ENCODE results near the gene RPGRIP1.
A peak's percentile ranks its signal among the peaks of the same experiment; 100 is the strongest.
"Not testable (repeated sequence)": the region's sequence is repeated elsewhere in the genome, so short reads cannot be mapped to it uniquely, and the experiment has no call there.

RPGRIP1 gene

DNA sequence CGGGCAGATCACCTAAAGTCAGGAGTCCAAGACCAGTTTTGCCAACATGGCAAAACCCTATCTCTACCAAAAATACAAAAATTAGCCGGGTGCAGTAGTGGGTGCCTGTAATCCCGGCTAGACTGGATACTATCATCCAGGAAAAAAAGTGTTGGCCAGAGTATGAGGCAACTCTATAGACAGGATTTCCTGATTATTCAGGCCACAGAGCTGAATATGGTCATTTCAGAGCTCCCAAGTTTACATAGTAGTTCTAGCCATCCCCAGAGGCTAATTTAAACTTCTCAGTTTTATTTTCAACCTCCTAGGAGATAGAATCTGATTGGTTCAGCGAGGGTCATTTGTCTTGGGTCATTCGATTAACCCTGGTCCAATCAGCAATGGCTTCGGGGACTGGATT, 7.3 kb downstream of the RPGRIP1 start:
- no peak overlapping the region for H3K4me3 ChIP-seq
- H3K27ac ChIP-seq: no peak overlapping the region

DNA sequence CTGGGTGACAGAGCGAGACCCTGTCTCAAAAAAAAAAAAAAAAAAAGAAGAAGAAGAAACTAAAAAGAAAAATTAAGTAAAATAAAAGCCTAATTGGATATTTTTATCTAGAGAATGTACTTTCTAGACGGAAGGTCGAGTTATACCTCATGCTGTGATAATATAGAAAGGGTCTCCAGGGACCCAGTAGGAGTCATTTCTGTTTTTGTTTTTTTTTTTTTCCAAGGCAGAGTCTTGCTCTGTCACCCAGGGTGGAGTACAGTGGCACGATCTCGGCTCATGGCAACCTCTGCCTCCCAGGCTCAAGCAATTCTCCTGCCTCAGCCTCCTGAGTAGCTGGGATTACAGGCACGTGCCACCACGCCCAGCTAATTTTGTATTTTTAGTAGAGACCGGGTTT, 14.1 kb downstream of the RPGRIP1 start:
- not testable (repeated sequence) for H3K4me3 ChIP-seq, H3K27ac ChIP-seq

DNA sequence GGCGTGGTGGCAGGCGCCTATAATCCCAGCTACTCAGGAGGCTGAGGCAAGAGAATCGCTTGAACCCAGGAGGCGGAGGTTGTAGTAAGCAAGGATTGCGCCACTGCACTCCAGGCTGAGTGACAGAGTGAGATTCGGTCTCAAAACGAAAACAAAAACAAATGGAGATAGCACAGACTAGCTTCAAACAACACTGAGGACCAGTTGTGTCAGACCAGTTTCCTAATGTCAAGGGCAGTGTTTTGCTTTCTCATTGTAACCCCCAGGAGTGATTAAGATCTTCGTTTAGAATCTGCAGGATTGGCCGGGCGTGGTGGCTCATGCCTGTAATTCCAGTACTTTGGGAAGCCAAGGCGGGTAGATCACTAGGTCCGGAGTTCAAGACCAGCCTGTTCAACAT, 18.5 kb downstream of the RPGRIP1 start:
- Histone ChIP-seq H3K27ac (no peak overlapping the region), H3K4me3 (no peak overlapping the region)

DNA sequence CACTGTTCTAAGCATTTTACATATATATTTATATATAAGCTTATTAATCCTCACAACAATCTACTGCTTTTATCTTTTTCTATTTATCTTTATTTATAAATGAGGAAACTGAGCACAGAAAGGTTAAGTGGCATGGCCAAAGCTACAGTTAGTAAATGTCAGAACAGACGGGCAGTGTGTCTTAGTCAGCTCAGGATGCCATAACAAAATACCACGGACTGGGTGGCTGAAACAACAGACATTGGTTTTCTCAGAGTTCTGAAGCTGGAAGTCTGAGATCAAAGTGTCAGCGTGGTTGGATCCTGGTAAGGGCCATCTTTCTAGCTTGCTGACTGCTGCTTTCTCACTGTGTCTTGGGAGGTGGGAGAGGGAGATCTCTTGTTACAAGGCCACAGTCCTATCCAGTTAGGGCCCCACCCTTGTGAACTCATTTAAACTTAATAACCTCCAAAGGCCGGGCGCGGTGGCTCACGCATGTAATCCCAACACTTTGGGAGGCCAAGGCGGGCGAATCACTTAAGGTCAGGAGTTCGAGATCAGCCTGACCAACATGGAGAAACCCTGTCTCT, 19.8 kb downstream of the RPGRIP1 start:
- Histone ChIP-seq H3K4me3 (no peak overlapping the region), H3K27ac (no peak overlapping the region)

DNA sequence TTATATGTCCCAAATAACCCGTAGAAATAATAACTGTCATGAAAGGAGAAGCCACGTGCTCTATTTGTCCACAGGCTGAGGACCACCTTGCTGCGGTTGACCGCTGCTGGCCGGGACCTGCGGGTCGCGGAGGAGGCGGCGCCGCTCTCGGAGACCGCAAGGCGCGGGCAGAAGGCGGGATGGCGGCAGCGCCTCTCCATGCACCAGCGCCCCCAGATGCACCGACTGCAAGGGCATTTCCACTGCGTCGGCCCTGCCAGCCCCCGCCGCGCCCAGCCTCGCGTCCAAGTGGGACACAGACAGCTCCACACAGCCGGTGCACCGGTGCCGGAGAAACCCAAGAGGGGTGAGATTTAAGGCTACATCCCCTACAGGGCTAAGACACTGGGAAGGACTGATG, 21.0 kb downstream of the RPGRIP1 start:
- Histone ChIP-seq H3K4me3 (peak overlapping the region in 4 of 7 experiments; percentile 2 to 24 (median 11)), H3K27ac (no peak overlapping the region)

DNA sequence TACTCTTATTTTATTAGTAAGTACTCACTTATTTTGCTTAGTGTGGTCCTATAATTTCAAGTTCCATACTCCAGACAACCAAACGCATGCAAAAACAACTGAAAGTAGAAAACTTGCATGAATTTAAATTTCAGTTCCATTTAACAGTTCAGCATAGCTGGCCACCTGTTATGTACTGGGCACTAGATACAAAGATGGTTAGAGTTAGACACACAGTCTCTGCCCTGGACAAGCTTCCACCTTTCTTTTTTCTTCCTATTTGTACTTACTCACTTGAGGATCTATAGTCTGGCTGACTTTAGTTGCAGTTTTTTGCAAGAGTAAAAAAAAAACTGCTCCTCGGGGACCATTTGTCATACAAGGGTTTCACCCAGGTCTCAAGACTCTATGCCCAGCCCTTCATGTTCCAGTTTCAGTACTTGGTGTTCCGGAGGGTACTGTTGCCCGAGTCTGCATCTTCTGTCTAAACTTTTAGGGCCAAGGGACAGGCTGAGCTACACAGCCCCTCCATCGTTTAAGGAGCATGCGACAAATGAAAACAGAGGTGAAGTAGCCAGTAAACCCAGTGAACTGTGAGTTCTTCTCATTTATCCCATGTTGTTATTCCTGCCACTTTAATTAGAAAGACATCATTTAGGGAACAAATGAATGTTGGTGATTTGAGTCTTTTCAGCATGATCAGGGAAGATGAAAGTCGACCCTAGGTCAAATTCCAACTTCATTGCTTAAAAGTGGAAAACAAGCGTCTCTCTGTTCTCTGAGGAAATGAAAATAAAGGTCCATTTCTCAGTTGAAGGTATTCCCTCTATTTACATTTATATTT, 22.3 kb downstream of the RPGRIP1 start:
- no peak overlapping the region for H3K27ac ChIP-seq
- H3K4me3 ChIP-seq: no peak overlapping the region

DNA sequence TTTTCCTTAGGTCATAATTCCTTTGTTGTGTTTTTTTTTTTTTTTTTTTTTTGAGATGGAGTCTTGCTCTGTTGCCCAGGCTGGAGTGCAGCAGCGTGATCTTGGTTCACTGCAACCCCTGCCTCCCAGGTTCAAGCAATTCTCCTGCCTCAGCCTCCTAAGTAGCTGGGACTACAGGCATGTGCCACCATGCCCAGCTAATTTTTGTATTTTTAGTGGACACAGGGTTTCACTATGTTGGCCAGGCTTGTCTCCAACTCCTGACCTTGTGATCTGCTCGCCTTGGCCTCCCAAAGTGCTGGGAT, 22.9 kb downstream of the RPGRIP1 start:
- not testable (repeated sequence) for H3K27ac ChIP-seq, H3K4me3 ChIP-seq

DNA sequence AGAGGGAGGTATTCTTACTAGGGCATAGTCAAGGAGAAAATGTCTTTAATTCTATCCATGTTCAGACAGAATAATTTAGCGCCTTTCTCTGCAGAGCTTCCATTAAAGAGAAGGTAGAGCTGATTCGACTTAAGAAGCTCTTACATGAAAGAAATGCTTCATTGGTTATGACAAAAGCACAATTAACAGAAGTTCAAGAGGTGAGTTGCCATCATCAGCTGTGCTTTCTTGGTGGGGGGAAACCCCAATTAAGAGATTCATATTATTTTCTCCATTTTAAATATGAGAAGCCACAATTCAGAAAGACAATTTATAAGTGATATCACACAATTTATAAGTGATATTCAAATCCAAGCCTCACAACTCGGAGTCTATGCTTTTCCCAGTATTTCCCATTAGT, 27.8 kb downstream of the RPGRIP1 start:
- no peak overlapping the region for H3K27ac ChIP-seq
- no peak overlapping the region for H3K4me3 ChIP-seq

DNA sequence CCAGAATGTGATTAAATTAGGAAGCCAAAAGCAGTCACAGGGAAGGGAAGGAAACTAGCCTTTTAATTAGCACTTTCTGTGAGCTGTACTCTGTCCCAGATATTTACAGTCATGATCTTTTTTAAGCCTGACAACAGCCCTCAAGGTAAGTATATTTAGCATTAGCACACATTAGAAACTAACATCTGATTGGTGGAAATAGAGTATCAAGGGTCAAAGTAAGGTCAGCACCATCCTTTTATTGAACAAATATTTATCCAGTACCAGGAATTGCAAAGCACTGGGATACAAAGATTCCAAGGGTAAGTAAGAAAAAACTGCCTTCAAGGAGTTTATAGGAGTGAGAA, 28.2 kb downstream of the RPGRIP1 start:
- Histone ChIP-seq H3K4me3 (peak overlapping the region in 4 of 7 experiments; percentile 9 to 37 (median 31)), H3K27ac (peak overlapping the region in 13 of 21 experiments; percentile 4 to 79 (median 62))

DNA sequence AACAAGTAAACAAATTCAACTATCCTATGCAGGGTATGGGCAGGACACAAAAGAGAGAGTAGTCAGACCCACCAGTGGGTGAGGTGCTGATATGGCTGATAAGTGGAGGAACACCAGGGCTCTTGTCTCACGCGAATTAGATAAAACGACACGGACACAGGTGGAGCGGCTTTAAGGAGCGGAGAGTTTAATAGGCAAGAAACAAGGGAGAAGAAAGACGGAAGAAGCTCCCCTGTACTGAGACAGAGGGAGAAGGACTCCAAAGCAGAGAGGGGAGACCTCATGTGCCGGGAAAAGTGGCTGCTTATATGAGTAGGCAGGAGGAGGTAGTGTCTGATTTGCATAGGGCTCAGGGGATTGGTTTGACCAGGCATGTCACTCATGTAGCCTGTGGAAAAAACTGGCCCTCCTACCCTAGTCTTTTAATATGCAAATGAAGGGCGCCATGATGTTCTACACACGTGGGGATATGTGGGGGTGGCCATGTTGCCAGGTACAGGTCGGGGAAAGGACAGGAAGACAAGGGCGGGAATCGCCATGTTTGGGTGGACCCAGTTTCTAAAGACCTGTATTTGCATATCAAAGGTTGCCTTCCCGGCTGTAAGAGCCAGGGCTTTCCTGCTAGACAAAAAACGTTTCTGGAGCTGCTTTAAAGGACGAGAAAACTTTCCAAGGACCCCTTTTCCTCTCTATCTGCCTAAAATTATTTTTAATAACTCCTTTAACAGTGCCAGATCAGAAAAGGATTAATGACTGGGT, 28.8 kb downstream of the RPGRIP1 start:
- Histone ChIP-seq H3K27ac (peak overlapping the region in 15 of 21 experiments; percentile 20 to 79 (median 63)), H3K4me3 (peak overlapping the region in 6 of 7 experiments; percentile 9 to 37 (median 20))

DNA sequence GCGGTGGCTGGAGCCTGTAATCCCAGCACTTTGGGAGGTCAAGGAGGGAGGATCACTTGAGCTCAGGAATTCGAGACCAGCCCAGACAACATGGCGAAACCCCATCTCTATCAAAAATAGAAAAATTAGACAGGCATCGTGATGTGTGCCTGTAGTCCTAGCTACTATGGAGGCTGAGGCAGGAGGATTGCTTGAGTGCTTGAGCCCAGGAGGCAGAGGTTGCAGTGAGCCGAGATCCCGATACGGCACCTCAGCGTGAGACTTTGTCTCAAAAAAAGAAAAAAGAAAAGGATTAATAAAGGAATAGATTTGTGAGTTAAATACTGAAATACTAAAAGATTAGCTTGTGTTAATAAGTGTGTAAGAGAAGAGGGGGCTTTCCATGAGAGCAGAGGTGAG, 29.4 kb downstream of the RPGRIP1 start:
- H3K27ac ChIP-seq: peak overlapping the region in 11 of 21 experiments; percentile 24 to 79 (median 63)
- peak overlapping the region in 6 of 7 experiments; percentile 6 to 37 (median 20) for H3K4me3 ChIP-seq

DNA sequence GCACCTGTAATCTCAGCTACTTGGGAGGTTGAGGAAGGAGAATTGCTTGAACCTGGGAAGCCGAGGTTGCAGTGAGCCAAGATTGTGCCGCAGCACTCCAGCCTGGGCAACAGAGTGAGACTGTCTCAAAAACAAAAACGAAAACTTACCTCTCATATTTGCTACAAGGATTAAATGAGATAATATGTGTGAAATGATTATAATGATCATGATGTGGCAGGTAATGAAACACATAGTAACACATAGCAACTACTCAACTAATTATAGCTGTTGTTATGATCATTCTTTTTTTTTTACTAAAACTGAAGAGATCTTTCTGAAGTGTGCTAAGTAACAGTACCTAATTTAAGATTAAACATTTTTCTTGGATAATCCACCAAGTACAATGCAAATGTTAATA, 30.1 kb downstream of the RPGRIP1 start:
- H3K4me3 ChIP-seq: no peak overlapping the region
- H3K27ac ChIP-seq: no peak overlapping the region

DNA sequence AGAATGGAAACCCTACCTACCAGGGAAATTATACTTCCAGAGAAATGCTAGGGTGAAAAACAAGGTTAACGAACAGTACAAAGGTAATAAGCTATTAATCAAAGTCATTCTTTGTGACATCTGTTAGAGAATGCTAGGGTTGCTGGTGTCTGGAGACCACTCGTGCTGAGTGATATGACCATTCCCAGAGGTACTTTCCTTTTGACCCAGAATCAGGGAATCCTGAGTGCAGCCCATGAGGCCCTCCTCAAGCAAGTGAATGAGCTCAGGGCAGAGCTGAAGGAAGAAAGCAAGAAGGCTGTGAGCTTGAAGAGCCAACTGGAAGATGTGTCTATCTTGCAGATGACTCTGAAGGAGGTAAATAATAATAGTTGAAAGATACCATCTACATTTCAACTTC, 31.7 kb downstream of the RPGRIP1 start:
- Histone ChIP-seq H3K27ac (no peak overlapping the region), H3K4me3 (no peak overlapping the region)

DNA sequence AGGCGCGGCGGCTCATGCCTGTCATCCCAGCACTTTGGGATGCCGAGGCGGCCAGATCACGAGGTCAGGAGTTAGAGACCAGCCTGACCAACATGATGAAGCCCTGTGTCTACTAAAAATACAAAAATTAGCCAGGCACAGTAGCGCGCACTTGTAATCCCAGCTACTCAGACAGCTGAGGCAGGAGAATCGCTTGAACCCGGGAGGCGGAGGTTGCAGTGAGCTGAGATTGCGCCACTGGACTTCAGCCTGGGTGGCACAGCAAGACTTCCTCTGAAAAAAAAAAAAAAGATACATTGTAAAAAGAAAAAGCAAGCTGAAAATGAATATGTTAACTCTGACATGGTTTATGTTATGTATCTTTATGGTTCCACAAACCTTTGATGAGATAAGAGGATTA, 33.6 kb downstream of the RPGRIP1 start:
- Histone ChIP-seq H3K4me3 (no peak overlapping the region), H3K27ac (no peak overlapping the region)

DNA sequence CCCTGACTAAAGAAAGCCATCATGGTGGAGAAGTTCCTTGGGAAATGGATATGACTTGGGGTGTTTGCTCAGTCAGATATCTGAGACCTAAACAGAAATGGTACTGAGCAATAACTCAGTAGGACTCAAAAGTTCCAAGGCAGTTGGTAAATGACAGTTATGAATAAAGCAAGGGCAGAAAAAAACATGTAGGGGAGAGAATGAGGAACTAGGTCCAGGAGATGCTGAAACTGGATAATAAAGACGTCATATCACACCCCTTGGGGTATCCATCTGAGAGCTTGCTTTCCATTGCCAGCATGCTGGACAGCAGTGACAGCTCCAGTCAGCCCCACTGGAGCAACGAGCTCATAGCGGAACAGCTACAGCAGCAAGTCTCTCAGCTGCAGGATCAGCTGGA, 37.5 kb downstream of the RPGRIP1 start:
- no peak overlapping the region for H3K27ac ChIP-seq
- no peak overlapping the region for H3K4me3 ChIP-seq

DNA sequence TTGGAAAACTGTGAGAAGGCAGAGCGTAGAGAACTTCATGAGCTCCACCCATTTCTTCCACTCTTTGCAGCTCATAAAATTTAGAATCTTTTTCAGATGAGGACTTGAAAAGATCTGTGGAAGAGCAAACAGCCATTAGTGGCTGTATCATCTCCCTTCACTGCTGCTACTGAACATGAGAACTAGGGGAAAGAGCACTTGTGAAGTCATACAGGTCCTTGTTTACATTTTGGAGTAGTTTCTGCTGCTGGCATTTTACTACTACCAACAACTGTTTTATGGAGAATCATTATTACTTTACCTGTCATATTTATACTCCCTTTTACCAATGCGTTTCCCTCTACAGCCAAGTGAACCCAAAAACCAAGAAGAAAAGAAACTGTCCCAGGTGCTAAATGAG, 41.0 kb downstream of the RPGRIP1 start:
- no peak overlapping the region for H3K4me3 ChIP-seq
- H3K27ac ChIP-seq: no peak overlapping the region

DNA sequence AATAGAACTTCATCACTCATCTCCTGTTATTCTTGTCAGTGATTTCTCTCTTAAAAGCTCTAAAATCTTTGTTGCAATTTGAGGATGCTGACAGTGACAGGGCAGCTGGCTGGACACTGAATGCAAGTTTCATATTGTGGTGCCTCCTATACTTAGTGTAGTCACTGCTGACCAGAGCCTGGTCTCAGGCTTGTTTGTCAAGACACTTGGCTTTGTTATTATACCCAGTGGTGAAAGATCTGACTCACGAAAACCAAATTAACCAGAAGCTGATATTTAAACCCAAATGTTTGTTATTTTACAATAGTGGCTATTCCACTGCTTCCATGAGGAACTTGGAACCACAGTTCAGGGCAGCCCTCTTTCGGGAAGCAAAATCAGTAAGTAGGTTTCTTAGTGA, 42.8 kb downstream of the RPGRIP1 start:
- Histone ChIP-seq H3K4me3 (no peak overlapping the region), H3K27ac (no peak overlapping the region)

DNA sequence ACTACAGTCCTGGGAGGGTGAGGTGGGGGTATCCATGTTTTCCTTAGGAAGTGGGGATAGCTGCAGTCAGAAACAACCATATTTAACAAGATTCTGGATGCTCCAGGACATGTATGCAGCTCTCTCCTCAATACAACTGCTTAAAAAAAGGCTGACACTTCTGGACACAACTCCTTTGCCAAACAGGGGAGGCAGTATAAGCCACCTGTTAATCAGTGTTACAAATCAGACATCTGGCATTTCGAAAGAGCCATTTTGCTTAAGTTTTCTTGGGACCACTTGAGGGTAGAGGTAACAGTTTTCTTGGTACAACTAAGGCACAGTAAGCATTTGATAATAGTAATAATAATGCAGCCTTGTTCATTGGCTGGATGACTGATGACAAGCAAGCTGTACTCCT, 47.1 kb downstream of the RPGRIP1 start:
- H3K27ac ChIP-seq: no peak overlapping the region
- H3K4me3 ChIP-seq: no peak overlapping the region

Data from skin epidermis (tissue), 12 donors.